ENCODE results near the gene CACNG8.

CACNG8 gene

DNA sequence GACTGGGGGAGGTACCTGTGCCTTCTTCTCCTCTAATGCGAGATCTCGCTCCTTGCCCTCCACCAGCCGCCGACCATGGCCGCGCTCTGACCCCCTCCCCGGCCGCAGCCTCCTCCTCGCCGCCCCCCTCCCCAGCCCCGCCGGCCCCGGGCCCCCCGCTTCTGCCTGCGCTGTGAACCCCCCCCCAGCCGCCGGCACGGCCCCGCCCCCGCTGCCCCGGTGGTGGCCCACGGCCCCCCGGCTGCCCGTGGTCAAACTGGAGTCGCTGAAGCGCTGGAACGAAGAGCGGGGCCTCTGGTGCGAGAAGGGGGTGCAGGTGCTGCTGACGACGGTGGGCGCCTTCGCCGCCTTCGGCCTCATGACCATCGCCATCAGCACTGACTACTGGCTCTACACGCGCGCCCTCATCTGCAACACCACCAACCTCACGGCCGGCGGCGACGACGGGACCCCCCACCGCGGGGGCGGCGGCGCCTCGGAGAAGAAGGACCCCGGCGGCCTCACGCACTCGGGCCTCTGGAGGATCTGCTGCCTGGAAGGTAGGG lies at the start of gene CACNG8:
Gene CACNG8 (plus strand): TSS at position 51 of the 545 bp plus-strand sequence.
- TF ChIP-seq, protein P1, sequence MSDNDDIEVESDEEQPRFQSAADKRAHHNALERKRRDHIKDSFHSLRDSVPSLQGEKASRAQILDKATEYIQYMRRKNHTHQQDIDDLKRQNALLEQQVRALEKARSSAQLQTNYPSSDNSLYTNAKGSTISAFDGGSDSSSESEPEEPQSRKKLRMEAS (IDR thresholded peaks at IDR 0.05; ENCODE audit: low read depth, low read length), result no peak
- DNase-seq (ENCODE audit: low read depth), result no peak
- H3K4me3 ChIP-seq (ENCODE audit: low read depth, low read length), result no peak within 1 kb of the TSS

DNA sequence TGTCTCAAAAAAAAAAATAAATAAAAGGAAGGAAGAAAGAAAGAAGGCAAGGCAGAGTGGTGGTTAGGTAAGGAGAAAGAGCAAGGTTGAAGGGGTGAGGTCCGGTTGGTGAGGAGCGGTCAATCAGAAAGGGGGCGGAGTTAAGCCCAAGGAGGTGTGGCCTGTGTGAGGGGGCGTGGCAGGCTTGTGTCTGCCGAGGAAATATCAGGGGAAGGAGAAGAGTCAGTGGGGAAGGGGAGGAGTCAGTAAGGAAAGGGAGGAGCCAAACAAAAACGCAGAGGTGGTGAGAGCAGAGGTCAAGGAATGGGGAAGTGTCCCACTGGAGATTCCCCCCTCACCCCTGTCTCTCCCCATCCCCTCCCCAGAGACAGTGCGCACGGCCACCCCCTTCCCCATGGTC lies 47.7 kb upstream of the CACNG8 start:
- peak; percentile 35 for DNase-seq (ENCODE audit: low read depth)
- TF ChIP-seq, protein P1 (IDR thresholded peaks at IDR 0.05; ENCODE audit: low read depth, low read length), result no peak
- TF ChIP-seq MYC (IDR thresholded peaks at IDR 0.05; ENCODE audit: low read depth, low read length) (no peak), POLR2A (IDR thresholded peaks at IDR 0.05; ENCODE audit: extremely low read depth, insufficient read length) (no peak)
- TF ChIP-seq, protein P2, sequence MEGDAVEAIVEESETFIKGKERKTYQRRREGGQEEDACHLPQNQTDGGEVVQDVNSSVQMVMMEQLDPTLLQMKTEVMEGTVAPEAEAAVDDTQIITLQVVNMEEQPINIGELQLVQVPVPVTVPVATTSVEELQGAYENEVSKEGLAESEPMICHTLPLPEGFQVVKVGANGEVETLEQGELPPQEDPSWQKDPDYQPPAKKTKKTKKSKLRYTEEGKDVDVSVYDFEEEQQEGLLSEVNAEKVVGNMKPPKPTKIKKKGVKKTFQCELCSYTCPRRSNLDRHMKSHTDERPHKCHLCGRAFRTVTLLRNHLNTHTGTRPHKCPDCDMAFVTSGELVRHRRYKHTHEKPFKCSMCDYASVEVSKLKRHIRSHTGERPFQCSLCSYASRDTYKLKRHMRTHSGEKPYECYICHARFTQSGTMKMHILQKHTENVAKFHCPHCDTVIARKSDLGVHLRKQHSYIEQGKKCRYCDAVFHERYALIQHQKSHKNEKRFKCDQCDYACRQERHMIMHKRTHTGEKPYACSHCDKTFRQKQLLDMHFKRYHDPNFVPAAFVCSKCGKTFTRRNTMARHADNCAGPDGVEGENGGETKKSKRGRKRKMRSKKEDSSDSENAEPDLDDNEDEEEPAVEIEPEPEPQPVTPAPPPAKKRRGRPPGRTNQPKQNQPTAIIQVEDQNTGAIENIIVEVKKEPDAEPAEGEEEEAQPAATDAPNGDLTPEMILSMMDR (IDR thresholded peaks at IDR 0.05; ENCODE audit: low read depth, low read length), result no peak
- H3K4me3 ChIP-seq (ENCODE audit: low read depth, low read length), result no peak overlapping the region

DNA sequence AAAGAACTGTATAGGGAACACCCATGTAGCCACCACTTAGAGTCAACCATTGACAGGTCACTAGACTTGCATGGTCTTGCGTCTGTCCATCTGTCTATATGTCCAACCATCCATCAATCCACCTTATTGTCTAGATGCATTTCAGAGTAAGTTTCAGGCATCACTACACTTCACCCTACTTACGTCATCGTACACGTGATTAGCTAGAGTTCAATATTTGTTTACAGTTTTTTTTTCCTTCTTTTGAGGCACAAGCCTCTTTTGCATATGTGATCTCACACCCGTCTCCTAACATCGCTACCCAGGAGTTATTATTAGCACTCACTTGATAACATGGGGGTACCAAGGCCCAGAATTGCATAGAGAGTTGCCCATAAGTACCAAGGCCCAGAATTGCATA lies 46.7 kb upstream of the CACNG8 start:
- TF ChIP-seq POLR2A (IDR thresholded peaks at IDR 0.05; ENCODE audit: extremely low read depth, insufficient read length) (no peak), MYC (IDR thresholded peaks at IDR 0.05; ENCODE audit: low read depth, low read length) (no peak)
- TF ChIP-seq, protein P2 (IDR thresholded peaks at IDR 0.05; ENCODE audit: low read depth, low read length), result no peak
- TF ChIP-seq, protein P1 (IDR thresholded peaks at IDR 0.05; ENCODE audit: low read depth, low read length), result no peak
- DNase-seq (ENCODE audit: low read depth), result no peak
- no peak overlapping the region for H3K4me3 ChIP-seq (ENCODE audit: low read depth, low read length)

DNA sequence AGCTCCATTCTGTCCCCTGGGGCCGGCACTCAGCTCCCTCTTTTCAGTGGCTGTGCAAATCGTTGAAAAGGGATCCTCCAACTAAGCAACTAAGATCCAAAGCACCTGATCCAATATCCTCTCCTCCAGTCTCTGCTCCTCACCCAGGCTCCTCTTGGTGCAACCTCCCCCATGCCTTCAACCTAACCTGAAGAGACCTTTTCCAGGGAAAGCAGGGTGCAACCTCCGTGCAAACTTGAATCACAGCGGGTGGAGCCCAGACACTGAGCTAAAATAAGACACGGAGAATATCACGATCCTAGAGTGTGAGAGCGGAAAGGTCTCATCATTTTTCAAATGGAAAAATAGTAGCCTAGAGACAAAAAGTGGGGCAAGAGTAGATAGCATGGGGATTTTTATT lies 45.4 kb upstream of the CACNG8 start:
- no peak for DNase-seq (ENCODE audit: low read depth)
- no peak overlapping the region for H3K4me3 ChIP-seq (ENCODE audit: low read depth, low read length)

DNA sequence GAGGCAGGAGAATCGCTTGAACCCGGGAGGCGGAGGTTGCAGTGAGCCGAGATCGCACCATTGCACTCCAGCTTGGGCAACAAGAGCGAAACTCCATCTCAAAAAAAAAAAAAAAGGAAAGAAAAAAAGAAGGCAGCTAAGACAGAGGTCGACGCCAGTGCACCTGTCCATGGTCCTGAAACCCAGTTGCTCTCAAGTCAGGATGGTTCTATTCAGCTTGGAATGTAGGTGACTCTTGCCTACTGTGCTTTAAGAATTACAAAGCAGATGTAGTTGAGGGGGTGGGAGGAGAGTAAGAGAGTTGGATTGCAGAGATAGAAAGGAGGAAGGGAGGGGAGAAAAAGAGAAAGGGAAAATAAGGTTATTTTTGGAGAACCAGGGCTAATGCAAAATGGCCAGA lies 35.0 kb upstream of the CACNG8 start:
- no peak overlapping the region for H3K4me3 ChIP-seq (ENCODE audit: low read depth, low read length)
- no peak for TF ChIP-seq POLR2A (IDR thresholded peaks at IDR 0.05; ENCODE audit: extremely low read depth, insufficient read length)
- TF ChIP-seq, protein P2 (IDR thresholded peaks at IDR 0.05; ENCODE audit: low read depth, low read length), result no peak
- TF ChIP-seq, protein P1 (IDR thresholded peaks at IDR 0.05; ENCODE audit: low read depth, low read length), result no peak
- TF ChIP-seq MYC (IDR thresholded peaks at IDR 0.05; ENCODE audit: low read depth, low read length), result no peak
- peak; percentile 64 for DNase-seq (ENCODE audit: low read depth)

More for the DNA sequence above, 45.4 kb upstream of the CACNG8 start:
- TF ChIP-seq MYC (IDR thresholded peaks at IDR 0.05; ENCODE audit: low read depth, low read length), result no peak
- TF ChIP-seq, protein P1 (IDR thresholded peaks at IDR 0.05; ENCODE audit: low read depth, low read length), result no peak
- TF ChIP-seq, protein P2 (IDR thresholded peaks at IDR 0.05; ENCODE audit: low read depth, low read length), result no peak
- TF ChIP-seq POLR2A (IDR thresholded peaks at IDR 0.05; ENCODE audit: extremely low read depth, insufficient read length), result no peak

DNA sequence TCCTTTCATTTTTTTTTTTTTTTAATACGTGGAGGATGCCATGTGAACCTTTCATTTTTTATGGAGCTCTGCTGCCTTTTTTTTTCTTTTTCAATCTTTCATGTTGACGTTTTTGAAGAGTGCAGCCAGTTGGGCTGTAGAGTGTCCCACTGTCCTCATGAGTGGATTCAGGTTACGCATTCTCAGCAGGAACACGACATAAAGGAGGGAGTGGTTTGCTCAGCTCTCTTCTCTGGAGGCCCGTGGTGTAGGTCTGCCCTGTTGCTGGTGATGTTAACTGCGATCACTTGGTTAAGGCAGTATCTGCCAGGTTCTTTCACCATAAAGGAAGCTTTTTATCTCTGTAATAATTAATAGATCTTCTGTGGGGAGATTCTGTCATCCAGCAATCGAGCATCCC lies 26.7 kb upstream of the CACNG8 start:
- TF ChIP-seq, protein P2 (IDR thresholded peaks at IDR 0.05; ENCODE audit: low read depth, low read length), result no peak
- TF ChIP-seq, protein P1 (IDR thresholded peaks at IDR 0.05; ENCODE audit: low read depth, low read length), result no peak
- TF ChIP-seq POLR2A (IDR thresholded peaks at IDR 0.05; ENCODE audit: extremely low read depth, insufficient read length) (no peak), MYC (IDR thresholded peaks at IDR 0.05; ENCODE audit: low read depth, low read length) (no peak)
- no peak overlapping the region for H3K4me3 ChIP-seq (ENCODE audit: low read depth, low read length)
- no peak for DNase-seq (ENCODE audit: low read depth)

Data from NB4 (cell line).